Measurements from ENCODE around the gene RNF112.
"Not testable (repeated sequence)": the region's sequence is repeated elsewhere in the genome, so short reads cannot be mapped to it uniquely, and the experiment has no call there.

GRCh38 chr17:19458481-19458880 is 47.4 kb downstream of the RNF112 start:
- not testable (repeated sequence) for TF ChIP-seq ZNF274 (IDR thresholded peaks at IDR 0.05; ENCODE audit: low read depth, low read length); YY1 (IDR thresholded peaks at IDR 0.05; ENCODE audit: insufficient read depth, insufficient read length); SUZ12 (IDR thresholded peaks at IDR 0.05; ENCODE audit: extremely low read depth, insufficient read depth, insufficient read length)
